Measurements from ENCODE around the gene MS4A7.
A peak's percentile ranks its signal among the peaks of the same experiment; 100 is the strongest.
"Not testable (repeated sequence)": the region's sequence is repeated elsewhere in the genome, so short reads cannot be mapped to it uniquely, and the experiment has no call there.

Gene MS4A7

DNA sequence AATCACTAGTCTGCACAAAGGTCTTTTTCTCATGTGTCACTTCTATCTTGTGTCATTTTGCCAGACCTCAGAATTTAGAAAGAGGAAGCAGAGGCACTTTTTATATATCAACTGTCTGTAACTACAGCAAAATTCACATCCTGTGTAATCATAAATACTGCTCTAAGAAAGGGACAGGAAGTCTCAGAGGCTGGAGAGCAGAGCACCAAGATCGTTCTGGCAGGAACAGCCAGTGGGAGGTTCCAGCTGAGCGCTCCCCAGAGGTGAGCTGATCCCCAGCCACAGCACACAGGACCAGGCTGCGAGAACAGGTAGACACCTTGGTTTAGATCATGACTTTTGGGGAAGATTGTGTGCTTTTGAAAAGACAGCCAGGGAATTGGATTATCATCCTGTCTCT lies at the start of gene MS4A7:
Gene MS4A7 (plus strand): TSS at position 179 of the 400 bp plus-strand sequence. CDS start 4,610 bp downstream, outside the sequence.
- DNase-seq (ENCODE audit: low read depth) = no peak

- DNase-seq (ENCODE audit: low read depth) = no peak
Measured at GRCh38 chr11:60332846-60333245, 45.5 kb upstream of the MS4A7 start.

DNA sequence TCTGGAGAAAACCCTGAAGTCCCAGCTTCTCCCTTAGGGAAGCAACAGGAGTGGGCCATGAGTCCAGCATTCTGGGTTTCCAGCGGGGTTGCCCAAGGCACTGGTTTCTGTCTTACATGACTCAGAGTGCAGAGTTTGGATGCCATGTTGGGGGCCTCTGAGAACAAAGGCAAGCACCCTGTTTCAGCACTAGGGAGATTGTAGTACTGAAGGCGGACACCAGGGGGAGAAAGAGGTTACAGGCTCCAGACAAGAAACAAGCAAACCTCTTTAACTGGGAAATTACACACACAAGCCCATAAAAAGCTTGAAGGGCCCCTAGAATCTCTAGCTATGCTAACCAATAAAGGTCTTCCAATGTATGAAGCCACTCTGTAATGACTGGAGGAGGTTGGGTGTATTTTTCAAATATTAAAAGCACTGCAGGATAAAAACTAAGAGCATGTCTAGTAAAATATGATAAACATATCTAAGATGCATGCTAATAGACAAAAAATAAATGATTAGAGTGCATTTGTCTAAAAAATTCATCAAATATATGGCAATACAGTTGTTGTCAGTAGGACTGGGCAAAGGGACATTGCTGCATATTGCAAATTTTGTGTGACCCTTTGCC lies 44.2 kb upstream of the MS4A7 start:
- peak; percentile 3 for DNase-seq (ENCODE audit: low read depth)

GRCh38 chr11:60336767-60337391 lies 41.5 kb upstream of the MS4A7 start:
- DNase-seq (ENCODE audit: low read depth) = no peak

DNA sequence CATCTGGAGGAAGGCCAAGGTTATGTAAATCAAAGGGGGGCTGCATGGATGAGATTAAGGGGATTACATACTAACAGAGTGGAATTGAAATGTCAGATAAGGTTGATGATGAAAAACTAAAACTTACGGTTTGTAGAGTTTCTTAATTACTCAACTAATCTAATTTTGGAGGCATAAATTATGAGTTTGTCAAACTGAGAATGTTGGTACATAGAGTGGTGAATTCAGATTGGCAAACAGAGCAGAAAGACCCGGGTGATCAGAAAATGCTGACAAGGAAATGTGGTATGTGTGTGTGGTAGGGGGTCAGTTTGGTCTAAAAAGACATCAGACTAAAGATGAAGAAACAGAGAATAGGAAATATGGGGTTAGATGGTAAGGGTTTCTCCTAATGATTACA lies 40.3 kb upstream of the MS4A7 start:
- DNase-seq (ENCODE audit: low read depth) = no peak

DNA sequence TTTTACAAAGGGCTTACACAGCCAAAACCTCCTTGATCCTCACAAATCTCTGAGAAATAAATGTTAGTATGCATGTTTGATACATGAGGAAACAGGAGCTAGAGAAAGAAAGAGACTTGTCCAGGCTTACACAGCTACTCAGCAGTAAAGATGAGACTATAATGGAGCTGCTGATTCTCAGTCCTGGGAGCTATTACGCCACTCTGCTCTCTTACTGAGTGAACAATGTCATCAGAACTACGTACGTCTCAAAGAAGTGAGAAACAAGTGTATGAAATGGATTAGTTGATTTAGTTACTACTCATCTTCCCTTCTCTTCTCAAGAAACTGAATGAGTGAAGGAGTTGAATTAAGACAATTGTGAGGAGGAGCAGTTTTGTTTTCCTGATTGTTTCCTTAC lies 39.0 kb upstream of the MS4A7 start:
- no peak for DNase-seq (ENCODE audit: low read depth)

- DNase-seq (ENCODE audit: low read depth) = no peak
Measured at GRCh38 chr11:60343094-60343704, 35.1 kb upstream of the MS4A7 start.

- no peak for DNase-seq (ENCODE audit: low read depth)
Measured at GRCh38 chr11:60344146-60344545, 34.2 kb upstream of the MS4A7 start.

- no peak for DNase-seq (ENCODE audit: low read depth)
Measured at GRCh38 chr11:60345489-60345888, 32.8 kb upstream of the MS4A7 start.

- DNase-seq (ENCODE audit: low read depth) = no peak
Measured at GRCh38 chr11:60347084-60347797, 31.1 kb upstream of the MS4A7 start.

DNA sequence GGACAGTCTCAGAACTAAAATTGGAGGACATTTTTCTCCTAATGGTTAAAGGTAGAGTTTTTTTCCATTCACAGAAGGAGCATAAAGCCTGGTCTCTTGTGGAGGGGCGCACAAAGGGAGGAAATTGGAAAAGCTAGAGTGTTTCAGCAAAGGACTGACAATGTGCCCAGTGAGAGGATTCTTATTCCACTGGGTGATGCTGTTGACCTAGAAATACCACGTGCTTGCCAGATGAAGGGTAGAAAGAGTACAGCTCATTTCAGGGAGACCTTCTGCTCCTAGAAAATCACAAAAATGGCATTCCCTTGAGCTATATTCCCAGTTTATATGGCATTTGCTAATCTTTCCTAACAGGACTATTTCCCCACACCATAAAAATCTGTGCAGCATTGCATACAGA lies 30.2 kb upstream of the MS4A7 start:
- no peak for DNase-seq (ENCODE audit: low read depth)

DNA sequence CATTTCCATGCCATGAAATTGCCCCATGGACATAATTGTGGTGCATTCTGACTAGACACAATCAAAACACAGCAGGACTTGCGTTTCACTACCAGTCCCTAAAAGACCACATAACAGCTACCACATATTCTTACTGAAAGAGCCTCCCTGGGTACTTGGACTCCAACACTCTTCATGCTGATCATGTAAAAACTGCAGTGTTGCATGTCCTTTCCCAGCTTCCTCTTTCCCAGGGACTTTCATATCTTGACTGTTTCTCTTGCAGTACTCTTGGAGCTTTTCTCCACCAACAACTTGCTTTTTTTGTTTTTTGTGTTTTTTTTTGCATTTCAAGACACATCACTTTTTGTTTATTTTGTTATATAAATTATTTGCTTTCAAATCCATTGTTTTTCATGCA lies 28.3 kb upstream of the MS4A7 start:
- DNase-seq (ENCODE audit: low read depth) = no peak

GRCh38 chr11:60357771-60358170 lies 20.6 kb upstream of the MS4A7 start:
- DNase-seq (ENCODE audit: low read depth) = no peak

- DNase-seq (ENCODE audit: low read depth) = no peak
Measured at GRCh38 chr11:60360621-60361020, 17.7 kb upstream of the MS4A7 start.

GRCh38 chr11:60362241-60362640 lies 16.1 kb upstream of the MS4A7 start:
- DNase-seq (ENCODE audit: low read depth) = no peak

GRCh38 chr11:60363542-60364470 lies 14.5 kb upstream of the MS4A7 start:
- peak; percentile 6 for DNase-seq (ENCODE audit: low read depth)

DNA sequence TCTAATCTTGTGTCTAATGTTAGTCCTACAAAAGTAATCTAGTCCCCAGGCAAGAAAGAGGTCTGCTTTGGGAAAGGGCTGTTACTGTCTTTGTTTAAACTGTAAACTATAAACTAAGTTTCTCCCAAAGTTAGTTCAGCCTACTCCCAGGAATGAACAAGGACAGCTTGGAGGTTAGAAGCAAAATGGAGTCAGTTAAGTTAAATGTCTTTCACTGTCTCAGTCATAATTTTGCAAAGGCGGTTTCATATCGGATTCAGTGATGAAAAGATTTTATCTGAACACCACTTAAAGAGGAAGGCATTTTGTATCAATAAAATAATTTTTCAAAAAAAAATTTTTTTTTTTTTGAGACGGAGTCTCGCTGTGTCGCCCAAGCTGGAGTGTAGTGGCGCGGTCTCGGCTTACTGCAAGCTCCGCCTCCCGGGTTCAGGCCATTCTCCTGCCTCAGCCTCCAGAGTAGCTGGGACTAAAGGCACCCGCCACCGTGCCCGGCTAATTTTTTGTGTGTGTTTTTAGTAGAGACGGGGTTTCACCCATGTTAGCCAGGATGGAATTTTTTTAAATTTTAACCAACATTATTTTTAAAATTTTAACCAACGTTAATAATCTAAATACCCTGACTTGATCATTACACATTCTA lies 11.9 kb upstream of the MS4A7 start:
- not testable (repeated sequence) for DNase-seq (ENCODE audit: low read depth)

GRCh38 chr11:60367009-60367408 lies 11.3 kb upstream of the MS4A7 start:
- no peak for DNase-seq (ENCODE audit: low read depth)

GRCh38 chr11:60367896-60368295 lies 10.4 kb upstream of the MS4A7 start:
- DNase-seq (ENCODE audit: low read depth) = no peak

GRCh38 chr11:60370252-60370810 lies 8.0 kb upstream of the MS4A7 start:
- no peak for DNase-seq (ENCODE audit: low read depth)

GRCh38 chr11:60370811-60371298 lies 7.5 kb upstream of the MS4A7 start:
- no peak for DNase-seq (ENCODE audit: low read depth)

Measured in fibroblast of the conjunctiva (primary cell).